Testis (tissue), 3 donors: Measurements from ENCODE around the gene VWA3A. TPM values are rescaled to one million over a fixed set of nuclear protein-coding genes. Genes with fewer than 3 reads are reported as not detected.

ENCODE experiments used
- DNase-seq: peaks from one replicate; pipeline ENCODE4 v3.0.0-alpha.2; 2019
- H3K27ac ChIP-seq, 2 donors: fragments of 200-600 bp; sonication (generic); one replicate each; pipeline ENCODE4 v1.5.1; 2019
- H3K27me3 ChIP-seq: fragments of 200-600 bp; sonication (generic); one replicate; pipeline ENCODE4 v1.5.1; 2019
- H3K36me3 ChIP-seq: fragments of 200-600 bp; sonication (generic); one replicate; pipeline ENCODE4 v1.5.1; 2017; ENCODE audit warnings: low read depth; ENCODE audit errors: missing control alignments
- H3K4me1 ChIP-seq: fragments of 200-600 bp; sonication (generic); one replicate; pipeline ENCODE4 v1.5.1; 2019
- H3K4me3 ChIP-seq, 2 donors: fragments of 200-600 bp; sonication (generic); one replicate each; pipeline ENCODE4 v1.5.1; 2017 to 2019
- H3K9me3 ChIP-seq: fragments of 200-600 bp; sonication (generic); one replicate; pipeline ENCODE4 v1.5.1; 2017
- POLR2A ChIP-seq: fragments of 450-650 bp; IDR thresholded peaks from one replicate; pipeline ENCODE4 v1.6.1; 2017; ENCODE audit warnings: antibody characterized with exemption, mild to moderate bottlenecking, moderate library complexity
- WGBS, 2 donors: methylation state at CpG; one replicate each; pipeline ENCODE4 v1.1.5; 2018; 5-methylcytosine and 5-hydroxymethylcytosine counted together
- intact Hi-C: fragments of 100-400 bp; cut with DNase I; formaldehyde crosslinking; loops from one replicate; pipeline ENCODE4 v1.15.1; 2023; ENCODE audit warnings: low total_unique reads
- polyA plus RNA-seq: library from polyadenylated mRNA; stranded (reverse); fragments of 350-450 nt; fragmentation: Illumina TruSeq; extraction: RNeasy Lipid Tissue Mini Kit (QIAGEN cat#74804); gene quantifications from one replicate; pipeline ENCODE4 v1.2.3, GENCODE V29; 2014; ENCODE audit warnings: low read depth, low replicate concordance; ENCODE audit not compliant: insufficient read depth
- total RNA-seq, 2 donors: library from RNA; depleted of rRNA; stranded (reverse); fragments of >200 nt; gene quantifications; one replicate each; pipeline ENCODE4 v1.2.3, GENCODE V29; 2016
- TF ChIP-seq, protein P1 (sequence below), 3 experiments: fragments of 450-650 bp in 2 of 3; fragments of 200-600 bp in 1 of 3; sonication (generic) in 1 of 3; IDR thresholded peaks; one replicate each; pipeline ENCODE4 v1.5.1; 2016 to 2019; ENCODE audit warnings: antibody characterized with exemption in 3 of 3, mild to moderate bottlenecking in 2 of 3, moderate library complexity in 1 of 3

Gene VWA3A
- total and polyA plus RNA-seq, 3 donors from 2014 or later = 5.0 to 15.8 (median 9.8) TPM

DNA sequence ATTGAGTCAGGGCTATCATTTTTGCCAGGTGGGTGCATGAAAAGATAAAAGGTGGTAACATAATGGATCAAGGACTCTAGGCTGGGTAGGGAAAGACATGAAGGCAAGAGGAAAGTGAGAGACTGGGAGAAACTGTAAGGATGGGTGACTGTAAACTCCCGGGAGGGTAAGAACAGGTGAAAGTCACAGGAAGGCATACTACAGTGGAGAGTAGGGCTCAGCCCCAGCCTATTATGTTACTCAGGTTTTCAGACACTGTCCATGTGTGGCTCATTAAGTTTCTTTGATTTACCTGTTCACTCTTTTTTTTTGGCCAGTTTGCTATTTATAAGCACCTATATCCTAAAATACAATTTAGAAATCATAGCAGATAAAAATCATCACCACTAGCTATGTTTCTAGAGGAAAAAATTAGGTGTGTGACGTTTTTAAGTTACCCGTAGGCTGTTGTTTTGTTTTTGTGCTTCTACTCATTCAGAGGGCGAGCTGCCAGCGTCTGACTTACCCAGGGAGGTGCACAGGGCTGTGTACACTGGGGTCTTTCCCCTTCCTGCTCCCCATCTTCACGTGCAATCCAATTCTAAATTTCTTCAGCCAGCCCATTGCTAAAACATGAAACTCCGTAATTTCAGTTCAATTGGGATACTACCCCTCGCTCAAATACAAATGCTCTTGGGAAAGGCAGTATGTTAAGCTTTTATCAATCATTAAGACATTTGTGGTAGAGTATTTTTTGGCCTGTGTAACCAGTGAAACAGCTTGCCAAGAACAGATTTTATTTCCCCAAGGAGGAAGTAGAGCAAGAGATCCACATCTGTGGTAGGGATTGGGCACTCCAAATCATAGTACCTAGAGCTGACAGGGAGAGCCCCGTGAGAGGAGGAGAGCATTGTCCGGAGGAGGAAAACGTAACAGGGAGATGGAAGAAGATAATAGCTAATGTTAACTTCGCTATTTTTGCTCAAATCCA, 21.7 kb upstream of the VWA3A start:
- H3K27ac ChIP-seq = no peak overlapping the region
- H3K4me1 ChIP-seq = peaks cover 22% of the 10 kb centered on the region
- no peak overlapping the region for H3K4me3 ChIP-seq
- no peaks in the 10 kb centered on the region for H3K9me3 ChIP-seq
- intact Hi-C loops = loop anchor here (10.0 kb wide), 1 partner anchor 76 kb away; no protein-coding TSS in a partner anchor
- no peaks in the 10 kb centered on the region for H3K36me3 ChIP-seq
- DNase-seq = no peak
- no peaks in the 10 kb centered on the region for H3K27me3 ChIP-seq
- TF ChIP-seq, protein P1, sequence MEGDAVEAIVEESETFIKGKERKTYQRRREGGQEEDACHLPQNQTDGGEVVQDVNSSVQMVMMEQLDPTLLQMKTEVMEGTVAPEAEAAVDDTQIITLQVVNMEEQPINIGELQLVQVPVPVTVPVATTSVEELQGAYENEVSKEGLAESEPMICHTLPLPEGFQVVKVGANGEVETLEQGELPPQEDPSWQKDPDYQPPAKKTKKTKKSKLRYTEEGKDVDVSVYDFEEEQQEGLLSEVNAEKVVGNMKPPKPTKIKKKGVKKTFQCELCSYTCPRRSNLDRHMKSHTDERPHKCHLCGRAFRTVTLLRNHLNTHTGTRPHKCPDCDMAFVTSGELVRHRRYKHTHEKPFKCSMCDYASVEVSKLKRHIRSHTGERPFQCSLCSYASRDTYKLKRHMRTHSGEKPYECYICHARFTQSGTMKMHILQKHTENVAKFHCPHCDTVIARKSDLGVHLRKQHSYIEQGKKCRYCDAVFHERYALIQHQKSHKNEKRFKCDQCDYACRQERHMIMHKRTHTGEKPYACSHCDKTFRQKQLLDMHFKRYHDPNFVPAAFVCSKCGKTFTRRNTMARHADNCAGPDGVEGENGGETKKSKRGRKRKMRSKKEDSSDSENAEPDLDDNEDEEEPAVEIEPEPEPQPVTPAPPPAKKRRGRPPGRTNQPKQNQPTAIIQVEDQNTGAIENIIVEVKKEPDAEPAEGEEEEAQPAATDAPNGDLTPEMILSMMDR (IDR thresholded peaks at IDR 0.05) = no peak
- no peak for TF ChIP-seq POLR2A
- 51 to 57% methylated on average over 12 of the region's 12 CpGs for WGBS, 2 donors

DNA sequence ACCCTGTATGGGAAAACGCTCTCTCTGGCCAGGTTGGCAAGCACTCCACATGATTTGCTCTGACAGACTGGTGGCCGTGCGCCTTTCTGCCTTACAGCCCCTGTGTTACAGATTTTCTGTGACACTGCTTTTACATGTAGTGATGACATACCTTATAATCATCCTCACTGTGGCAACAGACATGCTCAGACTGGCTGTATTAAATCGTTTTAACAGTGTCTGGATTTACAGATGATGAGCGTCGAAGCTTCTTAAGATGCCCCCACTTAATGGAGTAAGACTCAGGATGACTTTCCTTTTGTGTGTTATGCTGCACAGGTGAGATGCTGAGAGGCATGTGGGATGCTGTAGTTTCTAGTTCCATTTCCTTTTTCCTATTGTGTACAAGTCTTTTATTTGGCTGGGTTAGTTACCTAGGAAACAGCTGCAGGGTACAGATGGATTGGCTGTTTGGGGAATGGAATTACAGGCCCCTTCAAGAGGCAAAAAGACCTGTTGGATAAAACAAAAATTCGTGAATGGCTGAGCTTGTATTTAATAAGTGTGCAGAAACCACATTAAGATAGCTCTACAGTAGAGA, 20.9 kb upstream of the VWA3A start:
- 77 to 78% methylated on average over 7 of the region's 7 CpGs for WGBS, 2 donors

DNA sequence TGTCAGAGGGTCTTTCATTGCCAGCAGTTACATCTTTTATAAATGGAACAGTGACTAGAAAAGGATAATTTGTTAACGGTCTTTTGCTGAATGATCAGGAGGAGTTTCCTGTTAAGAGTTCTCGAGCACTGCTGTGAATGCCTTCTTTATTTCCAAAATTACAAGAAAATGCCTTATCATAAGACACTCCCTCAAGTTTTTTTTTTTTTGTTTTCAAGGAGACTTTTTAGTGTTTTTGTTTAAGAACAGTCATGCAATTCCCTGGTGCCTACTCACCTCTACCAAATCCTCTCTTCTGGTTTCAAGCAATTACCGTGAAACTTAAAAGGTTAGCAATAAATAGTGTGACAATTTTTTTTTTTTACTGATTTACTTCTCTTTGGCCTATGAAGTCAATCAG, 19.0 kb upstream of the VWA3A start:
- TF ChIP-seq, protein P1 (IDR thresholded peaks at IDR 0.05) = no peak
- no peak for TF ChIP-seq POLR2A
- 28 to 33% methylated on average over 3 of the region's 3 CpGs for WGBS, 2 donors
- Histone ChIP-seq H3K36me3 (no peaks in the 10 kb centered on the region), H3K4me1 (peaks cover 22% of the 10 kb centered on the region), H3K27me3 (no peaks in the 10 kb centered on the region), H3K4me3 (no peak overlapping the region), H3K9me3 (no peaks in the 10 kb centered on the region), H3K27ac (peak overlapping the region; percentile 7 to 53)
- intact Hi-C loops = loop anchor here (10.0 kb wide), 1 partner anchor 79 kb away; no protein-coding TSS in a partner anchor
- DNase-seq = no peak

More for the DNA sequence above, 20.9 kb upstream of the VWA3A start:
- Histone ChIP-seq H3K27me3 (no peaks in the 10 kb centered on the region), H3K9me3 (no peaks in the 10 kb centered on the region), H3K36me3 (no peaks in the 10 kb centered on the region), H3K4me3 (no peak overlapping the region), H3K27ac (no peak overlapping the region), H3K4me1 (peaks cover 22% of the 10 kb centered on the region)
- TF ChIP-seq, protein P1 (IDR thresholded peaks at IDR 0.05) = no peak
- intact Hi-C loops = loop anchor here (10.0 kb wide), 1 partner anchor 77 kb away; no protein-coding TSS in a partner anchor
- no peak for DNase-seq

DNA sequence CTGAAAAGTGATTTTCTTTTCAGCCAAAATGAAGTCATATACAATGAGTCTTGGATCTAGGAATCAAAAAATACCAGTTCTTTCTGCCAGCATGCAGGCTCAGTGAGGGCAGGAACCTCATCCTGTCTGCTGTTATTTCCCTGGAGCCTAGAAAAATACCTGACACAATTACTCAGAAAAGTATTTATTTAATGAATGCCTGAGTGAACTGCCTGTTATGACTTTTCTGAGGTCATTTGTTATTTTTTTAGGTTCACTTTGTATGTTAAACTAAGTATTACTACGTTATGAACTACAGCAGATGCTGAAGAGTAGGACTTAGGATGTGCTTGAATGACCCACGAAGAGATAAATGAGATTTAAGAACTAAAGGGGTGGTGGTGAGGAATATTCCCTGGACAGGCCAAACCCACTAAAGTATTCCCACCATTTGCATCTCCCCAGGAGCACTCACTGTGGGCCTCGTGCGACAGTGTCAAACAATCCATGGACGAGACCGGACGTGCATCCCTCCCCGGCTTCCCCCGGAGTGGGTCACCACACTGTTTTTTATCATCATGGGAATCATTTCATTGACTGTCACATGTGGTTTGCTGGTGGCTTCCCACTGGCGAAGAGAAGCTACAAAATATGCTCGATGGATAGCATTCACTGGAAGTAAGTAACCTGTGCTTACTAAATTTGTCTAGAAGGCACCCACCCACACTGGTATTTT, 17.1 kb upstream of the VWA3A start:
- Histone ChIP-seq H3K4me3 (no peak overlapping the region), H3K27ac (no peak overlapping the region)

More for the DNA sequence above, 17.1 kb upstream of the VWA3A start:
- Histone ChIP-seq H3K4me1 (peaks cover 22% of the 10 kb centered on the region), H3K36me3 (no peaks in the 10 kb centered on the region), H3K9me3 (no peaks in the 10 kb centered on the region), H3K27me3 (no peaks in the 10 kb centered on the region)
- intact Hi-C loops = loop anchor here (10.0 kb wide), 1 partner anchor 80 kb away; no protein-coding TSS in a partner anchor
- TF ChIP-seq, protein P1 (IDR thresholded peaks at IDR 0.05) = no peak
- TF ChIP-seq POLR2A = no peak
- 91 to 96% methylated on average over 11 of the region's 11 CpGs for WGBS, 2 donors
- no peak for DNase-seq
